Measurements from ENCODE around the gene NELFCD.

Gene NELFCD

DNA sequence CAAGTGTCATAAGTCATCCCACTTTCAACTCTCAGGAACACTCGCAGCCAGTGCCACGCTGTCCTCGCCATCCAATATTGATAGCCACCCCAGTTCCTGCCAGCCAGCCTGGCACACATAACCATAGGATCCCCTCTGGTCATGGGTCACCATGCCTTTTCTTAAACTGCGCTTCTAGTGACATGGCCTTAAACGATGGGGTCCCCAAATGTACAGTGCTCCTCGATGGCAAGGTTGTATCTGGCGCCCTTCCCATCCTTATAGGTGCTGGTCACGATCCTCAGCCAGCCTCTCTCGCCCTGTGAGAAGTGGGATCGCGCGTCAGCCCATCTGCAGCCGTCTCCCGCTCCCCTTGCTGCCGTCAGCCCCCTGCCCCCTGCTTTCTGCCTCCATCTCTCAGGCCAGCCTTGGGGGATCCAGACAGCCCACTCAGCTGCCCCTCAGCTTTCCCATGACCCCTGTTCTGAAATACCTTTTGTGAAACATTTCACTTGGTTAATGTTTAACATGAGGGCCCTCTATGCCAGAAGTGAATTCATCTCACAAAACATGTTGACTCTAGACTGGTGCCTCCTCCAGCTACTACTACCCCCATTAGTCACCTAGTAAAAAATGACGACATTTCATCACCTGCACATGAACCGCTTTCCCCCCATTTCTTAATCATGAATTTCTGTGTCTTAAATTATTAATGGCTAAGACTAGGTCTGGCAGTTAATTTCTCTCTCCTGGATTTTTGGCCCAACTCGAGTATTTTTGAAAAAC, 14.6 kb downstream of the NELFCD start:
- DNase-seq, result no peak

DNA sequence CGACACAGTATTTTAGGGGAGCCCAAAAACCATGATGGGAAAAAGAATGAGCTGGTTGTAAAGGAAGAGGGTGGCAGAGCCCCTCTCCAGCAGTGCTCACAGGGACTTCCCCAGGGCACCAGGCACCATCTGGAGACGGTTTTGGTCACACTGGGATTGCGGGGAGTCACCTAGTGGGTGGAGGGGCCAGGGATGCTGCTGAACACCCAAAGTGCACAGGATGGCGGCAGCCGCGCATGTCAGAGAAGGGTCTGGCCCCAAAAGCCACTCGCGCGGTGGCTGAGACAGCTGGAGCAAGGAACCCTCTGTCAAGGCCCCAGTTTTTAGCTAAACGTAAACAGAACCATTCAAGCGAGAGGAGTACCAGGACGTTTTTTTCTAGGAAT, 15.2 kb downstream of the NELFCD start:
- DNase-seq, result no peak

DNA sequence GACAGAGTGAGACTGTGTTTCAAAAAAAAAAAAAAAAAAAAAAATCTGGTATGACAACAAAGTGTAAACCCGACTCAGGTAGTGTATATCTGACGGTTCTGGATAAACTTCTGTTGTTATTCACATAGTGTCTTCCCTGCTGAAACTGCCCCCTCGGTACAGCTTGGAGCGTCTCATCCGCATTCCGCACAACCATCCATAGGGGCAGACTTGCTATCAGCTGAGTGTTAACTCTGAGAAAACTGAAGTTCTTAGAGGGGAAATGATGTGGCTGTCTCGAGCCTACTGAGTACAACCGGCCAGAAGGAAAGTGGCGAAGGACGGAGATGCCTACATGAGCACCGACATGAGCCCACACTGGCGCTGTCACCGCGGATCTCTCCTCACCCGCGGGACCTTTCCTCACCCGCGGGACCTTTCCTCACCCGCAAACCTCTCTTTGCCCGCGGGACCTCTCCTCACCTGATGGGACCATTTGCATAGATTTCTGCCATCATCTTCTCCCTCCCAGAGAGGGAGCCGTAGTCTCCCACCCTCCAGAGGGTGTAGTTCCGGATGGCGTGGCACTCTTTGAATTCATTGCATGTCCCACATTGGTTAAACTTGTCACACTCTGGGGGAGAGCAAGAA, 16.2 kb downstream of the NELFCD start:
- DNase-seq, result no peak

DNA sequence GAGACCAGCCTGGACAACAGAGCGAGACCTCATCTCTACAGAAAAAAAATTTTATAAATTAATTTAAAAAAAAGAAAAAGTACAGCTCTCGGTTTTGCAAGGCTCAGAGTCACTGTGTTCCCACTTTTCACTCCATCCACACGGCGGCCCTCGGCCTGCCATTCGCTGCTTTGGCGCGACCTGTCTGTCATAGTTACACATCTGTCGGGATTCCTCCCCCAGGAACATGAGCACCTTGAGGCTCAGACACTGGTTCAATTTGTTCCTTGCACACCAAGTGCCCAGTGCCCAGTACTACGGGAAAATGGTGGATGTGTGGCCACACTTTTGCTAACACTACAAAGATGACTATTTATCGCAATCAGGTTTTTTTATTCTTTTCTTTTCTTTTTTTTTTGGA, 17.6 kb downstream of the NELFCD start:
- no peak for DNase-seq

DNA sequence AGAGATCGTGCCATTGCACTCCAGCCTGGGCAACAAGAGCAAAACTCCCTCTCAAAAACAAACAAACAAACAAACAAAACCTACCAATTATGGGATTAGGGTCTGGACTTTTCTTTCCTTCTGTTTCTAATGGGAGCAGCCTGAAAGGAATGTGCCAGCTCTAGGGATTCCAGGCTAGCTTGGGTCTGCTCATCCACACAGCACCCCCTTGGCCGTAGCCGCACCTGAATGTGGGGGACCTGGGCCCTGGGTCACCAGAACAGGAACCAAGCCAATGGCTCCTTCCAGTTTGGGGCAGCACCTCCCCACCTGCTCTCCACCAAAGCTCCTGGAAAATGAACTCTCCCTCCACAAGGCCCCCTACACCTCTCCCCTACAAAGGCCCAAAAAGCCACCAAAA, 19.3 kb downstream of the NELFCD start:
- no peak for DNase-seq

DNA sequence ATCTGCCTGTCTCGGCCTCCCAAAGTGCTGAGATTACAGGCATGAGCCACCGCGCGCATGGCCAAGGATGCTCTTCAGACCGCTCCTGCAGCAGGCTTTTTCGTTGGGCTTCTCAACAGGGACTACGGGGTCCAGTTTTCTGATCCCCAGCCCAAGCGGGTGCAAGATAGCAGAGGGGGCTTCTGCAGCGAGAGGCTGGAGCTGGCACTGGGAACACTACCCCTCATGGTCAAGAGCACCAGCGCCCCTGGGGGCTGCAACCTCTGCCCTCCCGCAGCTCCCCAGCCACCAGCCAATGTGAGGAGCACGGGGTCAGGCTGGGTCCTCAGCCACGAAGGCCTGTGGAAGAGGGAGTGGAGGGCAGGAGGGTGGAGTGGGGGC, 20.0 kb downstream of the NELFCD start:
- no peak for DNase-seq

DNA sequence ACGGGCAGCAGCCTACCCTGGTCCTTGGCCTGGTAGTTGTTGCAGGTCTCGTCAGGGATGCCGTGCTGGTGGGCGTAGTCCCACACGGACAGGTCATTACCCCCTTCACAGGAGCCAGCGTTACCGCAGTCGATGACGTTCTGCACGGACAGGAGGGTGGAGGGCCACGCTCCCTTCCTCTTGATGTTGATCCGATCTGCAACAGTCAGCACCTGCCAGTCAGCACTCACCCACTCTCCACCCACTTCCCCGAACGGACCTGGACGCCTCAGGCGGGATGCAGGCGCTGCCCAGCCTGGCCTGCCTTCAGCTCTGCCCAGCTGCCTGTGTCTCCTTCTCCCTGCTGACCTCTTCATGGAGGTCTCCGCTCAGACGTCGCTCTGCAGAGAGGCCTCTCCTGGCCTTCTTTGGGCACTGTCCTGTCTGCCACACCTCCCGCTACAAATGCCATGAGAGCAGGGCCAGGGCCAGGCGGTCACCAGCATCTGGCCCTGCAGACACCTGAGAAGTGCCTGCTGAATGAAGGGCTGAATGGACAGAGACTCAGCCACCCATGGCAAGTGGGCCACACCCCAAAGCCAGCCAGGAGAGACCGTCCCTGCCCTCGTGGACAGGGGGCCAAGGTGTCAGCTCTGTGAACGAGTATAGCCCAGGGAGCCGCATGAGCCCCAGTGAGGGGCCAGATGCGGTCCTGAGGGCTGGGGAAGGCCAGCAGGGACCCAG, 20.6 kb downstream of the NELFCD start:
- no peak for DNase-seq

DNA sequence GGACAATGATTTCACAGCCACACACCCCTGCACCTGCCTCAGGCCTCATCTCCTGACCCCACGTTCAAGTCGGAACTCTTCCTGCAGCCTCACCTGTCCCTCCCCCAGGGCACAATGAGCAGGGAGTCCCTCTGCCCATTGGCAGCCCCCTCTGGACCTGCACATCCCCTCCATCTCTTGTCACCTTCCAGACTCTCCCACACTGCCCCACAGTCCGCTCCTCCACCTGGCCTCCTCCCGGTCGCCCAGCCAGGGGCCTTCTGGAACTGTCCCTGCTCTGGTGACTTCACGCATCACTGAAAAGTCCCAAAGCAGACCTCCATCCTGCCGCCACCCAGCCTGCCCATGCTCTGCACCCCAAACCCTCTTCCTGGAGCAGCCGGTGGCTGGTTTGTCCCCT, 21.3 kb downstream of the NELFCD start:
- no peak for DNase-seq

DNA sequence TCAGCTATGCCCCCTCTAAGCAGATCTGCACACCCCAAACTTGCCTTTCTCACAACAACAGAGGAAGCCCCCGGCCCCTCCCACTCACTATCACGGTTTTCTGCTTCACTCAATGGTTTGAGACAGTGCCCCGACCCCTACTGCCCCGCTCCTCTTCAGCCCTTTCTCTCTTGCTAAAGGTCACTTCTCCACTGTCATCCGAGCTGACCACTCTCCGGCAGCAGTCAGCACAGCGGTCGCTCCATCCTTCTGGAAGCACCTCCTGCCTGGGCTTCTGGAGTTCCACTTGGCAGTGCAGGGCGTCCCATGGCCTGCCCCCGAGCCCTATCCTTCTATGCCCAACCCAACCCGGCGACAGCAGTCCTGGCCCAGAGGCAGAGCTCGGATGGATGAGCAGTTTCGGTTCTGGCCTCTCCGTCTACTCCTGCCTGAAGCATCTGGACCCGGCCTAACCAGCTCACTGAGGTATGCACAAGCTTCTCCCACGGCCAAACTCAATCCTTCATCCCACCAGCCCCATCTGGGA, 21.9 kb downstream of the NELFCD start:
- no peak for DNase-seq

DNA sequence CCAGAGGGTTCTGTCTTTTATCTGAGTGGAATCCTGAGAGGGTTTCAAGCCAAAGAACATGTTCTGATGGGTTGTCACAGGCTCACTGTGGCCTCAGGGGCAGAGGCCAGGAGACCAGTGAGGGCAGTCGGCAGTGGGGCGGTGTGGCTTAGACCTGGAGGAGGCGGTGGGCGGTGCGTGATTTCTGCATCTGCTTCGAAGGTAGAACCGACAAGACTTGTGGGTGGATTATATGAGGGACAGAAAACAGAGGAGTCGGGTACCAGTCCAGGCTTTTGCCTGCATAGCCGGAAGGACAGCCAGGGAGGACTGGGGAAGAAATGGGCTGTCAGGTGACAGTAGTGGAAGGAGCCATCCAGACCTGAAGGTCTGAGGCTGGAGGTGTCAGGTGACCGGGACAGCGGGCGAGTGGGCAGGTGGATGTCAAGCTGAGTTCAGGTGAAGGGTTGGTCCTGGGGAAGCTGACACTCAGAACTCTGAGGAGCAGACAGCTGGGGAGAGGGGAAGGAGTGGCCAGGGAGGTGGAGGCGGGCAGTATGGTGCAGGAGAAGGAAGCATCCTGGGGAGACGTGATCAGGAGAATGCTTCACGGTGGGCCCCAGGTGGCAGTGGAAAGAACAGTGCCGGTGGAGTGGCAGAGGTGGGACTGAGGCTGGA, 22.9 kb downstream of the NELFCD start:
- DNase-seq, result no peak

DNA sequence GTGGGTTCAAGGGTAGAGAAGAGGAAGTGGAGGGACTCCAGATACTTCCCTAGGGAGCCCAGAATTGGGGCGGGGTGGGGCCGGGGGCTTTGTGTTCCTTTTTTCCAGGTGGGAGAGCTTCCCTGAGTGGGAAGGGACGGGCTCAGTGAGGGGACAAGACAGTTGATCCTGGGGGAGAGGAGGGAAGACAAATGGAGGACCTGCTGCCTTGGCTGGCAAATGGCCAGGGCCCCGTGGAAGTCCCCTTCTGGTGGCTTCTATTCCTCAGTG, 23.4 kb downstream of the NELFCD start:
- no peak for DNase-seq

DNA sequence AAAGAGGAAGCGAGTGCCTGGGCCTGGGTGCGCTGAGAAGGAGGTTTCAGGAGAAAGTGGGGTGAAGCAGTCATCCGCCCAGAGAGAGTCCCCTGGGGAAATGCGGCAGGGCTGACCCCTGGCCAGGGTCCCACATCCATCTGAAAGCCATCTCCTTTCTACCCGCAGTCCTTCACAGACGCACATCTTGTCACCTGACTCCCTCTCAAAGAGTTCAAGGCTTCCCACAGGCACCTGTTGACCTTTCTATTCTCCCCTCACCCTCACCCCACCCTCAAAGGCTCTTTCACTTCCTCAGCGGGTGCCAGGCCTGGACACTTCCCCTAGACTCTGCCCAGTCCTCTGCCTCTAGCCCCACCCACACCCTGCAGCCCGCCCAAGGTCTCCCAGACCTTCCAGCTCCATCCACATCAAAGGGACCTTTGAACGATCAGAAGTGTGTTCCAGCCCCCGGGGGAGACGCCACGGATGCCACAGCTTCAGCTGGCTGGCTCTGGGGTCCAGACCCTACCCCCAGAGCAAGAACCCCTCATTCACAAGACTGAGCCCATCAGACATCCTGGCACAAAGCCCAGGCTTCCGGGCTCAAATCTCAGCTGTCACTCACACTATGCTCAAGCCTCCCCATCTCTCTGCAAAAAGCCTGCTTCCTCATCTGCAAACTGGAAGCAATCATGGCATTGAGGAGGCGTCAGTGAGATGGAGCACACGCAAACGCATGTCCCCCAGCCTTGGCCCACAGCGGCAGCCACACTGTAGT, 23.9 kb downstream of the NELFCD start:
- DNase-seq, result peak; percentile 29

DNA sequence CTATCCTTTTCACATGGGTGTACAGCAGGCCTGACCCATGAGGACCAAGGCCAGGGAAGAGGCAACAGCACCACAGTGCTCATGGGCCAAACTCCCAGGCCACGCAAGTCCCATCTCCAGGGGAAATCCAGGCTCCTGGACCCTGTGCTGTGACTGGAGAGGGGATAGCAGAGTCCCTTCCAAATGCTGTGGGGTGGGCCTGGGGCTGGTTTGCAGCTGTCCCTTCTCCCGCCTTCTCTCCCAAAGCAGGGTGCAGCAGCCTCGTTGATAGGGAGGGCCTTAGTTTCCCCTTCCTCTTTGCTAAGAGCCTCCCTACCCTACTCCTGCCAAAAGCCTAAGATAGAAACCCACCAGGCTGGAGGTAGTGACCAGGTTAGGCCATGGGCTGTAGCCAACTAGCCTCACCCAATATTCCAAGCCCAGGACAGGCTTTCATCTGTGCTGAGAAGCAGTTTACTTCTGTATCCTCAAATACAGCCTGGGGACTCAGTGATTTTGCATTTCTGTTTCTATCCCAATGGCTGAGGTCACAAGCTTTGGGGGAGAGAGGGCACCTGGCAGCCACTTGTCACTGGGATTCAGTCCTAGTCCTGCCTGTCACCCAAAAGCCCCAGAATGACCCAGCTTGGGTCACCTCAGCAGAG, 24.6 kb downstream of the NELFCD start:
- no peak for DNase-seq

DNA sequence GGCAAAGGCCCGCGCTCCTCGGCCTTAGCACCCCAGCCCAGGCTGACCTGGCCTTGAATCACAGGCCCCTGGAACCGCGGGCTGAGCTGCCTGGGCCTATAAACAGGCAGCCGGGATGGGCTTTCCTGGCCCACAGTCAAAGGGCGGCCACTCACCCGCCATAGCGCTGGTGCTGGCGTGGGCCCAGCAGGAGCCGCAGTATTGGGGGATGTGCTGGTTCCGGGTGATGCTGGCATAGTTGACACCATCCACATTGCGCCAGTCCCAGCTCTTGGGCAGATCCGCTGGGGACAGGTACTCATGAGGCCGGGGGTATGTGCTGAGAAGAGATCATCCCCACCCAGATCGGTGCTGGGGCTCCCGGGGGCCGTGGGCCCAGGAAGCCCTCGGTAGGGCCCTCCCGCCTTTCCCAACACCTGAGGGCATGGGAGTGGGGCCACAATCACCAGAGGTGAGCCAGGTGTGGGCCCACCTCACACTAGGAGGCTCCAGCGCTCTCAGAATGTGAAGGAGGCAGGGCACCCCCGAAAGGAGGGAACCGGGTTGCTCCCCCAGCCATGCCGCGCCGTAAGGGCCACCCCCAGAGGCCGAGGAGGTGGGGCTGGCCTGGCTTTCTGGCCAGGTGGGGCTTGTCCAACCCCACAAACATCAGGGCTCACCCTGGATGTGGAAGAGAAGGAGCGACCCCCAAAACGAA, 25.3 kb downstream of the NELFCD start:
- no peak for DNase-seq

DNA sequence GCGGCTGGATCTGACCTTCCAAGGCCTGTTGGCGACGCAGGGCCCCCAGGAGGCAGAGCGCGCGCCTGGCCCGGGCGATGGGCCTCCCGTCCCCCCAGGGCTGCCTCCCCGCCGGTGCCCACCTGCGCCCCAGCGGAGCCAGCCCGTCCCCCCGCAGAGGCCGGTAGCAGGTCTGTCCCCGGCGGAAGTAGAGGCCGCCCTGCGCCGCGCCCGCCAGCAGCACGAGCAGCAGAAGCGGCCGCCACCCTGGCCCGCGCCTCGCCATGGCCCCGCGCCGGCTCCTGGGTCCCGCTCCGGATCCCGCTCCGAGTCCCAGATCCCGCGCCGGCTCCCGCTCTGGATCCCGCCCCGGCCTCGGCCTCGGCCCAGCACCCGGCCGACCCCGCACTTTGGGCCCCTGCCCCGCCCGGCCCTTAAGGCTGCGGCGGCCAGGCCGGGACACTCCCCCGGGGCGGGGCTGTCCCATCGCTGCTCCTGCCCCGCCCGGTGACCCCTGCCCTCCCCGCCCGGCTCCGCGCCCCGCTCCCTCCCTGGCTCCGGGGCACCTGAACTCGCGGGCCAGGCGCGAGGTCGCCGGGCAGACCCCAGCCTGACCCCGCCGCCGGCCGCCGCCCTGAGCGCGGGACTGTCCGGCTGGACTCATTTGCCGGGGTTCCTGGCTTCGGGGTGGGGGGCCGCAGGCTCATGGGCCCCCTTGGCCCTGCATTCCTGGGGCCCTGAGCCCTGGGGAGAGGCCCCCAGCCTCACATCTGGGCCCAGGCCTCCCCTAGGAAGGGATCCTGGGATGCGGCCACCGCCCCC, 26.0 kb downstream of the NELFCD start, which contains the start of gene CTSZ:
TSS of gene CTSZ (minus strand) at position 391 of the 801 bp plus-strand sequence. CDS start at position 265, 126 bp downstream.
- DNase-seq, result no peak

DNA sequence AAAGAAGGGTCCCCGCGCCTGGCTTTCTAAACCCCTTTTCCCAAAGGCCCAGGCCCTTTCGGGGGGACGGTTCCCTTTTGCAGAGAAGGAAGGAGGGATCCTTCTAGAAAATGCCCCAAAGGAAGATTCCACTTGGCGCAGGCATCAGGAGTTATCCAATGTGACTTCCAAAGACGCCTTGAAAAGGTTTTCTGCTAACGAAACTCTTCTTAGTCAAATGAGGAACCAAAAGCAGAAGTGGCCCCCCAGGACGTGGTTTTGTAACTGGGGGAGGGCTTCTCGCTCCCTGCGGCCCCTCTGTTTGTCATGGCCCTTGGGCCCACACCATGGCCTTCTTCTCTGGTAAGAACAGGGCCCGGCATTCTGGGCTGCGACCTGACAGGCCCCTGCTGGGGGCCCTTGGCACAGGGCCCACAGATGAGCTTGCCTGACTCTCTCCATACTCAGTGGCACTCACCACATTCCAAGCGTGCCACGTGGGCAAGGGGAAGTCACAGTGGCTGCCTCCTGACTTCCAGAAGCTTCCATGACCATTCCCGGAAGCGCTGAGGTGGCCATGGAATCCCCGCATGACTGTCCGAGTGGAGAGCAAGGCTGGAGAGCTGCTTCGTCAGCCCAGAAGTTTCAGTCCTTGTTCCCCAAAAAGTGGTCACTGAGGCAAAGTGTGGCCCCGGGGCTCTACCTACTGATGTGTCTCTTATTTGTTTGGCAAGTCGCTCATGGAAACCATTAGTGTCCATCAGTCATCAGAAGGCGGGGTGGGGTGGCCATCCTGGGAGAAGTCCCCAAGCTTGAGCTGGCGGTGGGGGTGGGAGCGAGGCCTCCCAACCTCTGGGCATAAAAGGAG, 26.8 kb downstream of the NELFCD start:
- DNase-seq, result no peak

DNA sequence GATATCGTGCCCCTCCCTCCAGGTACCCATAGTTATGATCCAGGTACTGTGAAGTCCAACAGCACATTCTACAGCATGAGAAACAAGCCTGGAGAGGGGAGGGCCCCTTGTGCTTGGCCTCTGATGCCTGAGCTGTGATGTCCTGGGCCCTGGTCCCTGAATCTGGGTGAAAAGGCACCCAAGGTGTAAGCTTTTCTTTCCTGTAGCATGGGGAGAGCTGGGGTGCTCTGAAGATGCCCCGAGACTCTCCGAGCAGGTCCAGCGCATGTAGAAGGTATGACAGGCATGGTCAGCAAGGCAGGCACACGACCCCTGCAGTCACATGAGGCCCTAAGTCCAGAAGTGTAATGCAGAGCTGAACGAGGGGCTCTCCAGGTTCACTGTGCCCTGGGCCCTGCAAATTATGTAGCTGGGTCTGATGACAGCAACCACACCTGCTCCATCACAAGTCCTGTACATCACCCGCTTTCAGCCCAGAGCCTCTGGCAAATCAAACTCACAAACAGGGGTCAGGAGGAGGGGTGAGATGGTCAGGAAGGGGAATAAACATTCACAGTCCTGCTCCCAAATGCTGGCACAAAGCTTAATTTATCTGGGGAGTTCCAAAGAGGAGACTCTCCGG, 27.8 kb downstream of the NELFCD start:
- no peak for DNase-seq

DNA sequence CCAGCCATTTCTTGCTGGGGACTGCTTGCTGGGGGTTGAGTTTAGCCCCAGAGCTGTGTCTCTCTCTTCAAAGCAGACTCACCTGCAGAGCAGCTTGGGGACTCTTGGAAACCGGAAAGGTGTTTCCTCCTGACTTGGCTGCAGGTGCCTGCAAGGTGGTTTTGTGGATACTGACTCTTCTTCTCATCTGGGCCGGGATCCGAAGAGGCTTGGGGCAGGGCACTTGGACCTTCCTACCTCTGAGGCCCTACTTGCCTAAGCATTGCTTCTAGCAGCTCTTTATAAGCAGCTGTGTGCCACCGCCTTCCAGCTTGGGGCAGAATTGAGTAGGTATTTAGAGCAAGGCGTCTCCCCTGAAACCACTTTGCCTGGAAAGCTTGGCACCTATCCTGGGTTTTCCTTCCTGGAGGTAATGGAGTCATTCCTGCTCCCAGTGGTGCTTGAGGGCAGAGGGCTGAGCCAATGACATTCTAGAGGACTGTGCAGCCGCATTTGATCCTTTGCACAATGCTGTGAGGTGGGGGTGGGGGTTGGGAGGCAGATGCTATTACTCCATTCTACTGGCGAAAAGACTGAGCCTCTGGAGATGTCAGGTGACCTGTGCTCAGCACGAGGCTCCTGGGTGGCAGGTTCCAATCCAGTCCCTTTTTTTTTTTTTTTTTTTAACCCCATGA, 29.4 kb downstream of the NELFCD start:
- no peak for DNase-seq

Data from NCI-H1105 (cell line).